Nephron progenitor cell (in vitro differentiated cells): ENCODE measurements around the gene GLIPR2.

Experiments
- DNase-seq: peaks from one replicate; pipeline ENCODE4 v3.0.0; 2021
- H3K27ac Mint-ChIP-seq: 2 replicates; pipeline ENCODE4 v1.8.0; 2021; ENCODE audit warnings: mild to moderate bottlenecking, moderate library complexity, mixed read lengths
- H3K27me3 Mint-ChIP-seq: 2 replicates; pipeline ENCODE4 v1.8.0; 2021; ENCODE audit warnings: mild to moderate bottlenecking, low read depth, mixed read lengths; ENCODE audit not compliant: poor library complexity
- H3K36me3 Mint-ChIP-seq: 2 replicates; pipeline ENCODE4 v1.8.0; 2021; ENCODE audit warnings: low read depth, mixed read lengths
- H3K4me1 Mint-ChIP-seq: 2 replicates; pipeline ENCODE4 v1.8.0; 2021; ENCODE audit warnings: mixed read lengths
- H3K4me3 Mint-ChIP-seq: 2 replicates; pipeline ENCODE4 v1.8.0; 2021; ENCODE audit warnings: mild to moderate bottlenecking, moderate library complexity, mixed read lengths
- H3K9me3 Mint-ChIP-seq: 2 replicates; pipeline ENCODE4 v1.8.0; 2021; ENCODE audit warnings: mild to moderate bottlenecking, moderate library complexity, mixed read lengths
- TF ChIP-seq, protein P1 (sequence below): fragments of 200-600 bp; sonication (generic); IDR thresholded peaks from 2 replicates; pipeline ENCODE4 v1.5.0; 2021; ENCODE audit warnings: antibody characterized with exemption

The GLIPR2 gene

DNA sequence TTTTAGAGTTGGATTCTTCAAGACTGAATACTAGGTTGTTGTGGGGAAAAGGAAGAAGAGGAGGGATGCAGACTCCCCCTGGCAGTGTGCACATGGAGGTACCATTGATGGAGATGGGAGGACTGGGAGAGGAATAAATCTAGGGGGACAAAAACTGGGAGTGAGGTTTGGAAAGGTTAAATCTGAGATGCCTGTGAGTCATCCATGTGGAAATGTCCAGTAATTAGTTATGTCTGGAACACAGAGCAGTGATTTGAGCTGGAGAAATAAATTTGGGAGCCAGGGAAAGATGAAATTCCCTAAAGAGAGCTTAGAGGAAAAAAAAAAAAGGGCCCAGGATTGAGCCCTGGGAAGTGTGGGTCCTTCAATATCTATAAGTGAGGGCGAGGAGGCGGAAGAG is 24.7 kb downstream of the GLIPR2 start:
- TF ChIP-seq, protein P1, sequence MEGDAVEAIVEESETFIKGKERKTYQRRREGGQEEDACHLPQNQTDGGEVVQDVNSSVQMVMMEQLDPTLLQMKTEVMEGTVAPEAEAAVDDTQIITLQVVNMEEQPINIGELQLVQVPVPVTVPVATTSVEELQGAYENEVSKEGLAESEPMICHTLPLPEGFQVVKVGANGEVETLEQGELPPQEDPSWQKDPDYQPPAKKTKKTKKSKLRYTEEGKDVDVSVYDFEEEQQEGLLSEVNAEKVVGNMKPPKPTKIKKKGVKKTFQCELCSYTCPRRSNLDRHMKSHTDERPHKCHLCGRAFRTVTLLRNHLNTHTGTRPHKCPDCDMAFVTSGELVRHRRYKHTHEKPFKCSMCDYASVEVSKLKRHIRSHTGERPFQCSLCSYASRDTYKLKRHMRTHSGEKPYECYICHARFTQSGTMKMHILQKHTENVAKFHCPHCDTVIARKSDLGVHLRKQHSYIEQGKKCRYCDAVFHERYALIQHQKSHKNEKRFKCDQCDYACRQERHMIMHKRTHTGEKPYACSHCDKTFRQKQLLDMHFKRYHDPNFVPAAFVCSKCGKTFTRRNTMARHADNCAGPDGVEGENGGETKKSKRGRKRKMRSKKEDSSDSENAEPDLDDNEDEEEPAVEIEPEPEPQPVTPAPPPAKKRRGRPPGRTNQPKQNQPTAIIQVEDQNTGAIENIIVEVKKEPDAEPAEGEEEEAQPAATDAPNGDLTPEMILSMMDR, result no peak
- no peak for DNase-seq
- Mint-ChIP-seq H3K4me1 (peaks cover 55% of the 10 kb centered on the region), H3K4me3 (no peak overlapping the region), H3K27ac (peak overlapping the region; percentile 10), H3K9me3 (peaks cover 19% of the 10 kb centered on the region), H3K36me3 (peaks cover 44% of the 10 kb centered on the region), H3K27me3 (peaks cover 4% of the 10 kb centered on the region)

DNA sequence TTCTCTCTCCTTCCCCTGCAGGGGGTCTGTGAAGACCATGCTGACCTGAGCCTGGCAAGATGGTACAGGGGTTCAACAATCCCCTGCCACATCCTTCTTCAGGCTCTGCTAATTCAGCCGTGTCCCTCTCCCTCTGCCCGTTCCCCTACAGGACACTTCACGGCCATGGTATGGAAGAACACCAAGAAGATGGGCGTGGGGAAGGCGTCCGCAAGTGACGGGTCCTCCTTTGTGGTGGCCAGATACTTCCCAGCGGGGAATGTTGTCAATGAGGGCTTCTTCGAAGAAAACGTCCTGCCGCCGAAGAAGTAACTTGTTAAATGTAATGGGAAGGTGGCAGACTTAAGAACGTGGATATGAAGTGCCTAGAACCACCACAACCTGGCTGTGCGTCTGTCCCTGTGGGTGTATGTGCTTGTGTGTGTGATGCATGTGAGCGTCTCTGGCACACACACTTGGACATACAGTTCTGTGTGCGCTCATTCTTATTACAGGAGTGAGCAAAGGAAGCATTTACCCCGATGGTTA is 25.7 kb downstream of the GLIPR2 start:
- Mint-ChIP-seq H3K4me3 (no peak overlapping the region), H3K4me1 (peaks cover 55% of the 10 kb centered on the region), H3K27ac (peak overlapping the region; percentile 99), H3K36me3 (peaks cover 38% of the 10 kb centered on the region), H3K9me3 (peaks cover 13% of the 10 kb centered on the region), H3K27me3 (peaks cover 4% of the 10 kb centered on the region)
- no peak for DNase-seq
- TF ChIP-seq, protein P1, result no peak

DNA sequence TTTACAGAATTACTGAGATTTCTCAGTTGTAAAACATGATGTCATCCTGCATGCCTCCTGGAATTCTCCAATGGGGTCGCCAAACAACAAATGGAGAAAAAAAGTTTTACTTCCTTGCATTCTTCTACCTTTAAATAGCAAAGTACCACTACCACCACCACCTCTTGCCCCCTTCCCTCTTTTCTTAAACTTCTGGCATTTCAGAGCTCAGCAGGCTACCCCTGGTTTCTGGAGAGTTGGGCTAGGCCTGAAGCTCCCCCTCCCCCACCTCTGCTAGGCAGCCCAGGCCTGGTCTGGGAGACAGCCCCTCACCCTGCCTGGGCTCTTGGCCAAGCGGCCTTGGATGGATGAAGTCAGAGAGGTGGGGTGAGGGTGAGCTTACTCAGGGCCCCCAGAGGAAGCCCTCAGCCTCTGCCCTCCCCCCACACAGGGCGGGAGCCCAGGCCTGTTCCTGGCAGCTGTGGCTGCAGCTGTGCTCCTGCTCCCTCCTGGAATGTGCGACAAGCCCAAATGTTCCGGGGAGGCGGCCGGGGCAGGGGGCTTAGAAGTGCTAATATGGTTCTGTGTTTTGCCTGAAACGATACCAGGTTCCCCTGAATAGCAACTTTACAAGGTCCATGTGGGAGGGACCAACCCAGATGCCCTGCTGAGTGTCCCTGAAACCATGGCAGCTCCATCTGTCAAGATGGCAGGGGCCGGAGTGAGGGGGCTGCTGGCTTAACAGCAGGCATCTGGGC is 26.7 kb downstream of the GLIPR2 start:
- Mint-ChIP-seq H3K27me3 (peaks cover 4% of the 10 kb centered on the region), H3K27ac (peak overlapping the region; percentile 99), H3K9me3 (peaks cover 4% of the 10 kb centered on the region), H3K4me3 (peak overlapping the region; percentile 19), H3K36me3 (peaks cover 28% of the 10 kb centered on the region), H3K4me1 (peaks cover 55% of the 10 kb centered on the region)
- TF ChIP-seq, protein P1, result no peak
- peak; percentile 57 for DNase-seq

DNA sequence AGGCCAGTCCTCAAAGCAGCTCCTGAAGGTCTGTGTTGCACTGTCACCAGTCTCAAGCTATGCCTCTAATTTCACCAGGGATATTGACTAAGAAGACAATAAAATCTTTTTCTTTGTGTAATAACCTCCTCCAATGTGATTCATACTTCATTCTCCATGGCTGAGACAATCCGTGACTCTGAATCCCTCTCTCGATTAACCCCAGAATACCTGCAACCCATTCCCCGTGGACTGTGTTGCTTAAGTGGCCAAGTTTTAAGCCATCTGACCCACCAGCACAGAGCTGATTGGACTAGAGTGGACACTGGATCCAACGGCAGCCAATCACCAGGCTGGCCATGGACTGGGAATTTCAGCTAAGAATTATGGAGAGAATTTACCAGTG is 27.2 kb downstream of the GLIPR2 start:
- Mint-ChIP-seq H3K9me3 (no peaks in the 10 kb centered on the region), H3K4me3 (no peak overlapping the region), H3K27me3 (peaks cover 4% of the 10 kb centered on the region), H3K36me3 (peaks cover 23% of the 10 kb centered on the region), H3K27ac (no peak overlapping the region), H3K4me1 (peaks cover 55% of the 10 kb centered on the region)
- no peak for DNase-seq
- TF ChIP-seq, protein P1, result no peak

DNA sequence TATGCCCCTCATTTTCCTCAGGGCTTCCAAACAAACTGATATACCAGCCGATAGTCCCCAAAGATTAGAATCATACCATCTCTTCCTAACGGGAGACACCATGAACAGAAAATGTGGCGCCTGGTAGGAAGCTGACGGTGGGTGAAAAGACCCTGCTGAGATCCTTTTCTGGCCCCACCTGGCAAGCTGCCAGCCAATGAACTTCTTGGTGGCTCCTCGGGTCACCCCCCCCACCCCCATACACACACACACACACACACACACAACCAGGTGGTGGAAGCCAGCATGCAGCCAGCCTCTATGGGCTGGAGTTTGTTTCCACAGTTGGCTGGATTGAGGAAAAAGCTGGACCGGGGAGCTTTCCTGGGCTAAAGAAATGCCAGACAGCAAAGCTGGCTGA is 27.8 kb downstream of the GLIPR2 start:
- H3K4me3 Mint-ChIP-seq, result no peak overlapping the region
- peaks cover 17% of the 10 kb centered on the region for H3K36me3 Mint-ChIP-seq
- H3K9me3 Mint-ChIP-seq, result no peaks in the 10 kb centered on the region
- H3K27me3 Mint-ChIP-seq, result peaks cover 4% of the 10 kb centered on the region
- no peak for DNase-seq
- TF ChIP-seq, protein P1, result no peak
- peaks cover 61% of the 10 kb centered on the region for H3K4me1 Mint-ChIP-seq
- peak overlapping the region; percentile 82 for H3K27ac Mint-ChIP-seq

DNA sequence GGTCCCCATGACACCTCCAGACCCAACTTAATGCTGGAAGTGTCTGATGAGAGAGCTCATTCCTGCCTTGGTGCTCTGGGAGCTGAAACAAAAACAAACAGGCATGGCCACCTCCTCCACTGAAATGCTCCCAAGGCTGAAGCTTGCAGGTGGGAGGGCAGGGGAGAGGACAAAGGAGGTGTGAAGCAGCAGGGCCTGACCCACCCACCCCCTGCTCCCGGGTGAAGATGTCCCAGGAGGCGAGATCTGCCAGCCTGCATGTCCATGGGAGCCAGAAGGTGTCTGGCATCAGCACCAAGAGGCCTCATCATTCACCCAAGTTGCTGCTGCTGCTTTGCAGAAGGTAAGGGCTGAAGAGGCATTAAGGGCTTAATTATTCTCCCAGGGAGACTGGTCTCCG is 28.5 kb downstream of the GLIPR2 start:
- Mint-ChIP-seq H3K9me3 (no peaks in the 10 kb centered on the region), H3K27me3 (peaks cover 4% of the 10 kb centered on the region), H3K4me3 (no peak overlapping the region), H3K27ac (peak overlapping the region; percentile 82), H3K4me1 (peaks cover 66% of the 10 kb centered on the region), H3K36me3 (peaks cover 14% of the 10 kb centered on the region)
- peak; percentile 10 for DNase-seq
- TF ChIP-seq, protein P1, result no peak
